GM12891 (cell line): ENCODE data around the gene TUBA8.

ENCODE experiments used
- PAX5 ChIP-seq: IDR thresholded peaks from 2 replicates; pipeline ENCODE4 v1.6.1; 2011; ENCODE audit warnings: low read length, moderate library complexity, mild to moderate bottlenecking; ENCODE audit not compliant: insufficient read depth, severe bottlenecking
- POLR2A ChIP-seq: IDR thresholded peaks from 2 replicates; pipeline ENCODE4 v1.6.1; 2011; ENCODE audit warnings: low read depth, low read length, control low read depth
- TAF1 ChIP-seq: IDR thresholded peaks from 2 replicates; pipeline ENCODE4 v1.6.1; 2011; ENCODE audit warnings: low read depth, low read length, control low read depth

GRCh38 chr22:18101536-18101935 lies 9.1 kb upstream of the TUBA8 start:
- TF ChIP-seq PAX5 (no peak), TAF1 (no peak), POLR2A (no peak)
